Stomach (tissue), 4 donors: ENCODE data around the gene NUDT16L1.

Experiments
- CTCF ChIP-seq, 7 experiments: fragments of 450-650 bp in 4 of 7; fragments of 200-600 bp in 3 of 7; sonication (generic) in 3 of 7; IDR thresholded peaks; one replicate each; pipeline ENCODE4 v1.5.1; 2016 to 2019; ENCODE audit warnings: antibody characterized with exemption in 7 of 7, control low read depth in 2 of 7, mild to moderate bottlenecking in 1 of 7
- POLR2A ChIP-seq, 4 donors: fragments of 450-650 bp; IDR thresholded peaks; one replicate each; pipeline ENCODE4 v1.6.1; 2016; ENCODE audit warnings: antibody characterized with exemption in 4 of 4, control low read depth in 2 of 4, mild to moderate bottlenecking in 1 of 4, moderate library complexity in 1 of 4
- POLR2AphosphoS5 ChIP-seq, 3 donors: sonication (generic); formaldehyde crosslinking; IDR thresholded peaks; one replicate each; pipeline ENCODE4 v1.6.1; 2016; ENCODE audit warnings: antibody characterized with exemption in 3 of 3

- no peak for TF ChIP-seq CTCF (IDR thresholded peaks at IDR 0.05)
- TF ChIP-seq POLR2AphosphoS5 (IDR thresholded peaks at IDR 0.05), result no peak
- TF ChIP-seq POLR2A (IDR thresholded peaks at IDR 0.05), result no peak
Observed at GRCh38 chr16:4688674-4689045, 4.7 kb upstream of the NUDT16L1 start.
